ENCODE data around the gene ABO. TPM values are rescaled to one million over a fixed set of nuclear protein-coding genes. Genes with fewer than 3 reads are reported as not detected.

The ABO gene
- total and polyA plus RNA-seq, 2 donors (not counting 1 experiment from before 2014, with no cell fraction given): not detected

DNA sequence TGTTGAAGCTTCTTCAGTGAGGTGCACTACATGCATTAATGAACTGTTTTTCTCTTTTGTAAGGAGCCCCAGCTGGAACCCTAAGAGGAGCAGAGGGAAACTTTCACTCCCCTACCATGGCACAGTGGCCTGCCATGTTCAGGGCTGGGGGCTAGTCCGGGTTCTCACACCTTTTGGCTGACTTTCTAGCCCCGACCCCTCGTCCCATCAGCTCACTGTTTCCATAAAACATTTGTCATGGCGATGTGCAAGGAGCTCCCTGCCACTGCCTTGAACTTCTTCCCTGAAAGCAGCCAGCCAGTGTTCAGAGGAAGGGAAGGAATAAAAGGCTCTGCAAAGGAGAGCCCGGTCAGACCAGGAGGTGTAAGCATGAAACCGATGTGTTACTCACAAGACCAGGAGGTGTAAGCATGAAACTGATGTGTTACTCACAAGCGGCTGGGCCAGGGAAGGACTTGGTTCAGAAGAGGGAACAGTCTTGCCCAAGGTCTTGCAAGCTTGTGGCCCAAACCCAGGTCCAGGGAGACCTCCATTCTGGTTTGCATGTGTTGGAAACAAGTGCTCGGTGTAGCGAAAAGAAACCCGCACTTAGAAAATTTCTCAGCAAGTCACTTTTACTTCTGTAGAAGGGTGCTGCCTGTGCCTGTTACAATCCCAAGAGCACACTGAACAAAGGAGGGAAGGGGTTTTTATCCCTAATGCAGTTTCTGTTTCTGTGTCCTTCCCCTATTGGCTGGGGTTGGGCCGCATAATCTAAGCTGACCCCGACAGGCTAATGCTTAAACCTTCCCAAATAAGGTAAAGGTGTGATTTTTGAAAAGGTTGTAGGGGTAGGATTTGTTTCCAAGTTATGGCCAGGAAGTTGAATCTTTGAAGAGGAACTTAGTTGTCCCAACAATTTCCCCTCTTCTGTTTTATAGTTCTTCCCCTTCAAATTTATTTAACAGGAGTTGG, 3.4 kb upstream of the ABO start:
- H3K9me3 Mint-ChIP-seq (ENCODE audit: insufficient read depth): no peaks in the 10 kb centered on the region
- Histone ChIP-seq H4K20me1 (ENCODE audit: control insufficient read depth, insufficient read depth, low read length, poor library complexity, severe bottlenecking) (no peaks in the 10 kb centered on the region), H3K27me3 (replicated peaks in 1 of 4; ENCODE audit: control extremely low read depth in 1 of 4, control insufficient read depth in 3 of 4, insufficient read depth in 4 of 4, low read length in 3 of 4) (peaks cover 0 to 41% (median 8%) of the 10 kb centered on the region in 4 experiments), H3K4me1 (ENCODE audit: control insufficient read depth in 2 of 2, insufficient read depth in 2 of 2, low read length in 2 of 2) (peaks cover 0 to 8% of the 10 kb centered on the region in 2 donors), H2AFZ (ENCODE audit: insufficient read depth, low read depth, low read length, poor library complexity, severe bottlenecking) (no peak overlapping the region), H3K4me2 (replicated peaks; ENCODE audit: low read depth, low read length, poor library complexity, severe bottlenecking) (no peak overlapping the region), H3K9ac (ENCODE audit: low read length) (no peak overlapping the region), H3K9me3 (ENCODE audit: control extremely low read depth in 1 of 3, control insufficient read depth in 2 of 3, insufficient read depth in 1 of 3, low read length in 2 of 3) (peaks cover 0 to 18% (median 2%) of the 10 kb centered on the region in 3 donors), H3K79me2 (ENCODE audit: control insufficient read depth, insufficient read depth, low read length) (no peaks in the 10 kb centered on the region), H3K36me3 (replicated peaks in 1 of 2; ENCODE audit: control extremely low read depth in 1 of 2, control insufficient read depth in 1 of 2, extremely low read depth in 1 of 2, insufficient read depth in 2 of 2, low read length in 1 of 2) (no peaks in the 10 kb centered on the region), H3K27ac (ENCODE audit: low read length in 2 of 2) (no peak overlapping the region), H3K4me3 (ENCODE audit: control extremely low read depth in 1 of 5, extremely low read depth in 1 of 5, insufficient read depth in 1 of 5, low read depth in 2 of 5, low read length in 4 of 5) (no peak overlapping the region)
- TF ChIP-seq CTCF (IDR thresholded peaks at IDR 0.05) (no peak), EZH2 (IDR thresholded peaks at IDR 0.05; ENCODE audit: borderline replicate concordance, insufficient read depth, low read depth, low read length, poor library complexity, severe bottlenecking) (no peak)
- H3K4me3 Mint-ChIP-seq: no peak overlapping the region
- intact Hi-C loops (cut with micrococcal nuclease): no loop called here
- ChIA-PET CTCF (no interaction called here), POLR2A (no interaction called here)
- peaks cover 2% of the 10 kb centered on the region for H3K4me1 Mint-ChIP-seq
- 81% methylated on average over 8 of the region's 12 CpGs for WGBS (ENCODE audit: insufficient coverage)
- DNase-seq (no peak), ATAC-seq (ENCODE audit: low read depth) (no peak)
- peaks cover 41% of the 10 kb centered on the region for H3K27me3 Mint-ChIP-seq
- no peak overlapping the region for H3K27ac Mint-ChIP-seq

GRCh38 chr9:133277467-133277866, 2.5 kb upstream of the ABO start:
- POLR2A ChIA-PET: no interaction called here
- Mint-ChIP-seq H3K4me1 (peaks cover 2% of the 10 kb centered on the region), H3K27me3 (peaks cover 48% of the 10 kb centered on the region), H3K27ac (no peak overlapping the region), H3K4me3 (no peak overlapping the region), H3K9me3 (ENCODE audit: insufficient read depth) (no peaks in the 10 kb centered on the region)
- Histone ChIP-seq H3K9ac (ENCODE audit: low read length) (no peak overlapping the region), H3K27ac (ENCODE audit: low read length in 2 of 2) (no peak overlapping the region), H3K9me3 (ENCODE audit: control extremely low read depth in 1 of 3, control insufficient read depth in 2 of 3, insufficient read depth in 1 of 3, low read length in 2 of 3) (peaks cover 0 to 18% (median 2%) of the 10 kb centered on the region in 3 donors), H3K36me3 (replicated peaks in 1 of 2; ENCODE audit: control extremely low read depth in 1 of 2, control insufficient read depth in 1 of 2, extremely low read depth in 1 of 2, insufficient read depth in 2 of 2, low read length in 1 of 2) (no peaks in the 10 kb centered on the region), H3K4me2 (replicated peaks; ENCODE audit: low read depth, low read length, poor library complexity, severe bottlenecking) (no peak overlapping the region), H3K4me3 (ENCODE audit: control extremely low read depth in 1 of 5, extremely low read depth in 1 of 5, insufficient read depth in 1 of 5, low read depth in 2 of 5, low read length in 4 of 5) (no peak overlapping the region), H2AFZ (ENCODE audit: insufficient read depth, low read depth, low read length, poor library complexity, severe bottlenecking) (no peak overlapping the region), H3K79me2 (ENCODE audit: control insufficient read depth, insufficient read depth, low read length) (no peaks in the 10 kb centered on the region), H3K27me3 (replicated peaks in 1 of 4; ENCODE audit: control extremely low read depth in 1 of 4, control insufficient read depth in 3 of 4, insufficient read depth in 4 of 4, low read length in 3 of 4) (peaks cover 0 to 44% (median 8%) of the 10 kb centered on the region in 4 experiments), H4K20me1 (ENCODE audit: control insufficient read depth, insufficient read depth, low read length, poor library complexity, severe bottlenecking) (no peaks in the 10 kb centered on the region), H3K4me1 (ENCODE audit: control insufficient read depth in 2 of 2, insufficient read depth in 2 of 2, low read length in 2 of 2) (peaks cover 0 to 8% of the 10 kb centered on the region in 2 donors)
- intact Hi-C loops (cut with micrococcal nuclease): no loop called here
- 91% methylated on average over 4 of the region's 4 CpGs for WGBS (ENCODE audit: insufficient coverage)
- no peak for DNase-seq
- CTCF ChIA-PET: no interaction called here
- TF ChIP-seq CTCF (IDR thresholded peaks at IDR 0.05): no peak
- no peak for TF ChIP-seq EZH2 (IDR thresholded peaks at IDR 0.05; ENCODE audit: borderline replicate concordance, insufficient read depth, low read depth, low read length, poor library complexity, severe bottlenecking)
- ATAC-seq (ENCODE audit: low read depth): no peak

Measured in B cell (primary cell).